Ovary (tissue), 9 donors: Measurements from ENCODE around the gene SLC7A1. TPM values are rescaled to one million over a fixed set of nuclear protein-coding genes. Genes with fewer than 3 reads are reported as not detected.
A peak's percentile ranks its signal among the peaks of the same experiment; 100 is the strongest.

Experiments used
- DNase-seq, 5 donors: peaks; one replicate each; pipeline ENCODE4 v3.0.0-alpha.2; 2019 to 2020
- H3K27ac ChIP-seq, 2 donors: fragments of 200-600 bp; one replicate each; pipeline versions ENCODE4 v1.5.1 to v1.8.0; 2019 to 2022
- H3K27me3 ChIP-seq: fragments of 200-600 bp; one replicate; pipeline ENCODE4 v1.8.0; 2022
- H3K36me3 ChIP-seq: fragments of 200-600 bp; sonication (generic); one replicate; pipeline ENCODE4 v1.5.1; 2019
- H3K4me1 ChIP-seq: one replicate; pipeline ENCODE4 v1.8.1; 2013; ENCODE audit warnings: mild to moderate bottlenecking, moderate library complexity; ENCODE audit not compliant: insufficient read depth
- H3K4me3 ChIP-seq: fragments of 200-600 bp; sonication (generic); one replicate; pipeline ENCODE4 v1.5.1; 2017
- H3K9me3 ChIP-seq, 2 donors: fragments of 200-600 bp in 1 of 2; sonication (generic) in 1 of 2; one replicate each; pipeline versions ENCODE4 v1.5.1 to v1.8.1; 2013 to 2019; ENCODE audit warnings: mild to moderate bottlenecking in 1 of 2, moderate library complexity in 1 of 2
- CTCF ChIP-seq, 3 donors: fragments of 450-650 bp in 2 of 3; fragments of 200-600 bp in 1 of 3; IDR thresholded peaks; one replicate each; pipeline versions ENCODE4 v1.5.1 to v1.8.0; 2016 to 2022; ENCODE audit warnings: antibody characterized with exemption in 3 of 3, mild to moderate bottlenecking in 1 of 3
- EP300 ChIP-seq: sonication (generic); formaldehyde crosslinking; IDR thresholded peaks from one replicate; pipeline ENCODE4 v1.6.1; 2017; ENCODE audit warnings: antibody characterized with exemption
- POLR2A ChIP-seq: fragments of 450-650 bp; IDR thresholded peaks from one replicate; pipeline ENCODE4 v1.6.1; 2017; ENCODE audit warnings: antibody characterized with exemption, mild to moderate bottlenecking, moderate library complexity
- WGBS, 3 donors: extraction: QIAGEN DNeasy Blood & Tissue Kit in 1 of 3; methylation state at CpG; one replicate each; pipeline versions ENCODE4 v1.1.5 to v1.1.7; 2013 to 2017; 5-methylcytosine and 5-hydroxymethylcytosine counted together
- intact Hi-C, 4 donors: fragments of 100-400 bp; cut with DNase I; formaldehyde crosslinking; loops; one replicate each; pipeline versions ENCODE4 v1.11.0 to v1.15.1; 2022 to 2023
- polyA plus RNA-seq, 2 donors: library from polyadenylated mRNA; stranded (reverse); fragments of 200-250 nt in 1 of 2; fragments of 350-450 nt in 1 of 2; fragmentation: Illumina TruSeq in 1 of 2; extraction: RNeasy Lipid Tissue Mini Kit (QIAGEN cat#74804) in 1 of 2; gene quantifications; one replicate each; pipeline ENCODE4 v1.2.3, GENCODE V29; 2013 to 2014
- total RNA-seq, 7 donors: library from RNA; depleted of rRNA in 2 of 7; stranded (reverse); fragments of >200 nt in 2 of 7; fragmentation: NEBNext Ultra II Directional in 3 of 7; extraction: Animal tissue kit (Norgen Biotek cat#: 25700) in 3 of 7; gene quantifications; one replicate each; pipeline versions ENCODE4 v1.1.0 to v1.2.4, GENCODE V29; 2016 to 2023
- donor health status: DM: no; HTN: no; CAD: no; lungs with moderate emphysema.
- donor health status: DM: no; HTN: no; CAD: no.
- donor health status: Bipolar disorder and iron deficiency.
- donor health status: DM: yes; HTN: yes; CAD: no.
- donor health status: DM: no; HTN: no; CAD: no.
- donor health status: DM: yes; HTN: yes; CAD: no.

Gene SLC7A1
- total and polyA plus RNA-seq, 9 donors = 3.3 to 98.7 (median 14.0) TPM

GRCh38 chr13:29514720-29515310 lies 80.7 kb downstream of the SLC7A1 start:
- 78 to 83% (median 81%) methylated on average over 13 of the region's 13 CpGs for WGBS, 3 donors
- no peaks in the 10 kb centered on the region for H3K36me3 ChIP-seq
- H3K27me3 ChIP-seq = no peaks in the 10 kb centered on the region
- H3K27ac ChIP-seq = no peak overlapping the region
- H3K9me3 ChIP-seq = no peaks in the 10 kb centered on the region
- TF ChIP-seq CTCF (IDR thresholded peaks at IDR 0.05) (no peak), POLR2A (no peak), EP300 (no peak)
- DNase-seq = no peak
- intact Hi-C loops = loop anchor here in 2 of 4 donors (5.0 kb wide), 2 partner anchors 597 to 602 kb away; no protein-coding TSS in a partner anchor
- no peak overlapping the region for H3K4me3 ChIP-seq
- peaks cover 2% of the 10 kb centered on the region for H3K4me1 ChIP-seq

GRCh38 chr13:29513981-29514719 lies 81.3 kb downstream of the SLC7A1 start:
- Histone ChIP-seq H3K4me3 (no peak overlapping the region), H3K36me3 (no peaks in the 10 kb centered on the region)
- WGBS, 3 donors = 93 to 96% (median 94%) methylated on average over 32 of the region's 32 CpGs

GRCh38 chr13:29513002-29513980 lies 82.2 kb downstream of the SLC7A1 start:
- Histone ChIP-seq H3K4me1 (peaks cover 2% of the 10 kb centered on the region), H3K9me3 (no peaks in the 10 kb centered on the region), H3K4me3 (no peak overlapping the region), H3K36me3 (no peaks in the 10 kb centered on the region), H3K27ac (no peak overlapping the region), H3K27me3 (no peaks in the 10 kb centered on the region)
- no peak for DNase-seq
- 93 to 95% (median 94%) methylated on average over 24 of the region's 24 CpGs for WGBS, 3 donors
- intact Hi-C loops = loop anchor here in 2 of 4 donors (5.0 kb wide), 2 partner anchors 599 to 604 kb away; no protein-coding TSS in a partner anchor
- TF ChIP-seq EP300 = no peak
- no peak for TF ChIP-seq POLR2A
- no peak for TF ChIP-seq CTCF (IDR thresholded peaks at IDR 0.05)

More at GRCh38 chr13:29513981-29514719, 81.3 kb downstream of the SLC7A1 start:
- intact Hi-C loops = loop anchor here in 2 of 4 donors (5.0 kb wide), 2 partner anchors 598 to 603 kb away; no protein-coding TSS in a partner anchor
- Histone ChIP-seq H3K9me3 (no peaks in the 10 kb centered on the region), H3K4me1 (peaks cover 2% of the 10 kb centered on the region), H3K27me3 (no peaks in the 10 kb centered on the region), H3K27ac (no peak overlapping the region)
- no peak for DNase-seq
- TF ChIP-seq EP300 (no peak), CTCF (IDR thresholded peaks at IDR 0.05) (no peak), POLR2A (no peak)

GRCh38 chr13:29511980-29512379 lies 83.5 kb downstream of the SLC7A1 start:
- Histone ChIP-seq H3K36me3 (no peaks in the 10 kb centered on the region), H3K27me3 (no peaks in the 10 kb centered on the region), H3K4me1 (peaks cover 6% of the 10 kb centered on the region), H3K4me3 (no peak overlapping the region), H3K27ac (peak overlapping the region in 1 of 2 donors; percentile 42), H3K9me3 (no peaks in the 10 kb centered on the region)
- WGBS, 3 donors = 51 to 54% (median 52%) methylated on average over 8 of the region's 8 CpGs
- no peak for TF ChIP-seq CTCF (IDR thresholded peaks at IDR 0.05)
- TF ChIP-seq EP300 = no peak
- TF ChIP-seq POLR2A = no peak
- intact Hi-C loops = loop anchor here in 2 of 4 donors (5.0 kb wide), 2 partner anchors 600 to 605 kb away; no protein-coding TSS in a partner anchor
- DNase-seq = peak in 4 of 5 donors; percentile 40 to 72 (median 59)
